Lower lobe of right lung (tissue), 2 donors: ENCODE data around the gene SLC7A6. TPM values are rescaled to one million over a fixed set of nuclear protein-coding genes. Genes with fewer than 3 reads are reported as not detected.

Experiments
- ATAC-seq, 2 donors: fragments of 200-7000 bp; cut with Tn5 transposase; one replicate each; pipeline ENCODE4 v1.9.1; 2020 to 2022; ENCODE audit warnings: mild to moderate bottlenecking in 2 of 2, moderate library complexity in 2 of 2
- DNase-seq: peaks from one replicate; pipeline ENCODE4 v3.0.0-alpha.2; 2020
- H3K27ac ChIP-seq: fragments of 200-600 bp; one replicate; pipeline ENCODE4 v1.8.0; 2022
- H3K27me3 ChIP-seq: fragments of 200-600 bp; one replicate; pipeline ENCODE4 v1.8.0; 2022; ENCODE audit warnings: low read depth
- H3K36me3 ChIP-seq: fragments of 200-600 bp; one replicate; pipeline ENCODE4 v1.8.0; 2022; ENCODE audit warnings: mild to moderate bottlenecking
- H3K4me1 ChIP-seq: fragments of 200-600 bp; one replicate; pipeline ENCODE4 v1.8.0; 2022
- H3K4me3 ChIP-seq: fragments of 200-600 bp; one replicate; pipeline ENCODE4 v1.8.0; 2022; ENCODE audit warnings: mild to moderate bottlenecking
- H3K9me3 ChIP-seq: fragments of 200-600 bp; one replicate; pipeline ENCODE4 v1.8.0; 2022
- intact Hi-C: fragments of 100-400 bp; cut with DNase I; formaldehyde crosslinking; loops from one replicate; pipeline ENCODE4 v1.11.0; 2022
- total RNA-seq: library from RNA; stranded (reverse); fragmentation: NEBNext Ultra II Directional; extraction: Animal tissue kit (Norgen Biotek cat#: 25700); gene quantifications from one replicate; pipeline ENCODE4 v1.2.1, GENCODE V29; 2021
- TF ChIP-seq, protein P1 (sequence below): fragments of 200-600 bp; IDR thresholded peaks from one replicate; pipeline ENCODE4 v1.8.0; 2022; ENCODE audit warnings: antibody characterized with exemption, mild to moderate bottlenecking
- donor health status: DM: no; HTN: yes; CAD: no; lungs with severe emphysema.

SLC7A6 gene
- total RNA-seq, 1 donor from 2014 or later: 47.1 TPM

DNA sequence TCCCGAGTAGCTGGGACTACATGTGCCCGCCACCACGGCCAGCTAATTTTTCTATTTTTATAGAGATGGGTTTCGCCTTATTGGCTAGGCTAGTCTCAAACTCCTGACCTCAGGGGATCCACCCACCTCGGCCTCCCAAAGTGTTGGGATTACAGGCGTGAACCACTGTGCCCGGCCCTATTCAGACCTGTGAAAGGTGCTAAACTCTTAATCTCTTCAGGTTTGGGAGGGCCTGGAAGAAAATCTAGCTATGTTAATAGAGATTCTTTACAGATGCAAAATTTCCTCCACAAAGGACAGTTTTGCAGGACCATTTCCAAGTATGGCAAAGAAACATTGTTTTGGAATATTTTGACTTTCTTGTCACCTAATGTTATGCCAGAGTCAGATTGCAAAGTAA is 22.2 kb upstream of the SLC7A6 start:
- Histone ChIP-seq H3K4me1 (peaks cover 41% of the 10 kb centered on the region), H3K27me3 (no peaks in the 10 kb centered on the region), H3K4me3 (no peak overlapping the region), H3K27ac (no peak overlapping the region), H3K9me3 (no peaks in the 10 kb centered on the region), H3K36me3 (no peaks in the 10 kb centered on the region)
- TF ChIP-seq, protein P1, sequence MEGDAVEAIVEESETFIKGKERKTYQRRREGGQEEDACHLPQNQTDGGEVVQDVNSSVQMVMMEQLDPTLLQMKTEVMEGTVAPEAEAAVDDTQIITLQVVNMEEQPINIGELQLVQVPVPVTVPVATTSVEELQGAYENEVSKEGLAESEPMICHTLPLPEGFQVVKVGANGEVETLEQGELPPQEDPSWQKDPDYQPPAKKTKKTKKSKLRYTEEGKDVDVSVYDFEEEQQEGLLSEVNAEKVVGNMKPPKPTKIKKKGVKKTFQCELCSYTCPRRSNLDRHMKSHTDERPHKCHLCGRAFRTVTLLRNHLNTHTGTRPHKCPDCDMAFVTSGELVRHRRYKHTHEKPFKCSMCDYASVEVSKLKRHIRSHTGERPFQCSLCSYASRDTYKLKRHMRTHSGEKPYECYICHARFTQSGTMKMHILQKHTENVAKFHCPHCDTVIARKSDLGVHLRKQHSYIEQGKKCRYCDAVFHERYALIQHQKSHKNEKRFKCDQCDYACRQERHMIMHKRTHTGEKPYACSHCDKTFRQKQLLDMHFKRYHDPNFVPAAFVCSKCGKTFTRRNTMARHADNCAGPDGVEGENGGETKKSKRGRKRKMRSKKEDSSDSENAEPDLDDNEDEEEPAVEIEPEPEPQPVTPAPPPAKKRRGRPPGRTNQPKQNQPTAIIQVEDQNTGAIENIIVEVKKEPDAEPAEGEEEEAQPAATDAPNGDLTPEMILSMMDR: no peak
- ATAC-seq: no peak
- DNase-seq: peak; percentile 11
- intact Hi-C loops: no loop called here

DNA sequence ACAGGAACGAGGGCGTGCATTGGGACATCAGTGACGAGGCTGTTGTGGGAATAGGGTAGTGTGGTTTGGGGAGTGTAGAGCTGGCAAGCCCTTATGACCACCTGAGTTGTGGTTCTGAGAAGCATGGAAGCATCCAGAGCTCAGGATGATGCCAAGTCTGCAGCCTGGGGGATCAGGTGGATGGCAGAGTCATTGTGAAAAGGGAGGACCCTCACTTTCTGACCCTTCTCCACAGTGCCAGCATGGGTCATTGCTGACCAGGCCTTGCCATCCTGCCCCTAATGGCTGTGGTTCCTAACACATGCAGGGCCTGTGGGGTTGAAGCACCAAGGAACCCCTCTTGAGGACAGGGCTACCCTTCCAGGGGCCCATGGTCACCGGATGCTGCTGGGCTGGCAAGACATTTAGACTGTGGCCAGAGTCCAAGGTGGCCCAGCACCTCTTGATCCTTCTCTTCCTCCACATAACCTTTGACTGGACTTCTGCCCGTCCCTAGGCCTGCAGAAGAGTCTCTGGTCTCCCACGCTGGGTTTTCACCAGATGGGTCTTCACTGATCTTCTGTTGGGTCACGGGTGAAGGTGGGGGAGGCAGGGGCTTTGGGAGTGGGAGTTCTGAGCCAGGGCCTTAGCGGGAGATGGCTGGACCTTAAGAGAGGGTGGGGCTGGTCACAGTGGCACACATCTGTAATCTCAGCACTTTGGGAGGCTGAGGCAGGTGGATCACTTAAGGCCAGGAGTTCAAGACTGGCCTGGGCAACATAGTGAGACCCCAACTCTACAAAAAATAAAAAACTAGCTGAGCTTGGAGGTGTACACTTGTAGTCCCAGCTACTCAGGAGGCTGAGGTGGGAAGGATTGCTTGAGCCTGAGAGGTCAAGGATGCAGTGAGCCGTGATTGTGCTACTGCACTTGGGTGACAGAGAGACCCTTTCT is 21.1 kb upstream of the SLC7A6 start:
- DNase-seq: peak; percentile 5
- TF ChIP-seq, protein P1: no peak
- no peaks in the 10 kb centered on the region for H3K27me3 ChIP-seq
- intact Hi-C loops: no loop called here
- peaks cover 46% of the 10 kb centered on the region for H3K4me1 ChIP-seq
- H3K9me3 ChIP-seq: no peaks in the 10 kb centered on the region
- no peak overlapping the region for H3K27ac ChIP-seq
- no peaks in the 10 kb centered on the region for H3K36me3 ChIP-seq
- no peak for ATAC-seq
- no peak overlapping the region for H3K4me3 ChIP-seq

DNA sequence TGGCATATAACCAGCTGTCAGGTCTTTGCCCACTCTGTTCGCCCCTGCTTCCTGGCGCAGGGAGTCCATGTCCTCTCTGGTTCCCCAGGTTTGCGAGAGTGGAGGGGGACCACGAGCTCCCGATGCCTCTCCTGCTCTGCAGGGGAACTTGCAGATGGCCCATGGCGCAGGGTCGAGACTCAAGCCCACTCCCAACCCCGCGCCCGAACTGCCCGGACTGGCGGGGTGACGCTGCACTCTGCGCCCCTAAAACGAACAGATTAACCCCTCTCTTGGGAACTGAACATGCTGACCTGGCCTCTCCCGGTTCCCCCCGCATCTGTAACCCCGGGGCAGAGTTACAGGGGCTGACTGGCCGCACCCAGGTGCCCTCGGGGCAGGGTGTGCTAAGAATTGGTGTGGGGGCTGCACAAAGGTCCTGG is 19.8 kb upstream of the SLC7A6 start:
- intact Hi-C loops: no loop called here
- DNase-seq (peak; percentile 49), ATAC-seq (peak in 1 of 2 donors; percentile 1)
- Histone ChIP-seq H3K36me3 (peaks cover 7% of the 10 kb centered on the region), H3K27me3 (no peaks in the 10 kb centered on the region), H3K9me3 (no peaks in the 10 kb centered on the region), H3K4me1 (peaks cover 41% of the 10 kb centered on the region), H3K4me3 (peak overlapping the region; percentile 94), H3K27ac (peak overlapping the region; percentile 81)
- TF ChIP-seq, protein P1: no peak

DNA sequence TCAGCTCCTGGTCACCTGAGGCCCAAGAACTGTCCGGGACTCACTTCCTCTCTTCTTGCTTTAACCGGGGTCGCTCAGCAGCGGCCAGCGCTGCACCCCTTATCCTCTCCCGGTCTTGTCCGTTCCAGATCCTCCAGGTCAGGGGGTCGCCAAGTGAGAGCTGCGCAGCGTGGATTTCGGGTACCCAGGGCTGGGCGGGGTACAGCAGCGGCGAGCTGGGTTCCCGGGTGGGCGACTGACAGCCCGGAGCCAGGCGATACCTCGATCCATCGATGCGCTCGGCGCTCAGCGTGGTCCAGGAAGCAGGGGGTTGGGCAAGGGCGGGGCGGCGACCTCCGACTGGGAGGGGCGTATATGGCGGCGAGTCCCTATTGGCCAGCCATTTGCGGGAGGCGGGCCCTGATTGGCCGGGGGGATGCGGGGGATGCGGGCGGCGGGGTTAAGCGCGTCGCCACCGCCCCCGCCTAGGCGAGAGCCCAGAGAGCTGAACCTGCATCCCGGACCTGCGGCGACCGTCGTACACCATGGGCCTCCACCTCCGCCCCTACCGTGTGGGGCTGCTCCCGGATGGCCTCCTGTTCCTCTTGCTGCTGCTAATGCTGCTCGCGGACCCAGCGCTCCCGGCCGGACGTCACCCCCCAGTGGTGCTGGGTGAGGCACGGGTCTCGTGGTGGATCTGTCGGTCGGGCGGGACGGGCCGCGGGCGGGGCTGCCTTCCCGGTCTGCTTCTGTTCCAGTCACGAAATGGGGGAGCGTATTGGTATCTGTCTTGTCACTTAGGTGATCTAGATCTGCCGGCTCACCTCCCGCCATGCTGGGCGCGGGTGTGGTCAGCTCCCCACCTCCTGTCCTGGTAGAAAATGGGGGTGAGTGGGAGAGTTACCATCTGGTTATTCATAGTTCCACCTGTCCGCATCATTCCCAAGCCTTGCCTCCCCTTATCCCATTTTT is 19.1 kb upstream of the SLC7A6 start, which contains the start of gene PLA2G15:
Gene PLA2G15, plus strand, starts transcription at position 471 of the 951 bp plus-strand sequence. Its CDS starts 54 bp downstream, at position 525.
- ATAC-seq (peak; percentile 97 to 99), DNase-seq (peak; percentile 96)
- TF ChIP-seq, protein P1: no peak
- peaks cover 14% of the 10 kb centered on the region for H3K36me3 ChIP-seq
- H3K4me1 ChIP-seq: peaks cover 35% of the 10 kb centered on the region
- H3K4me3 ChIP-seq: peak within 1 kb of the TSS; percentile 94
- H3K9me3 ChIP-seq: no peaks in the 10 kb centered on the region
- intact Hi-C loops: no loop called here
- H3K27ac ChIP-seq: peak within 1 kb of the TSS; percentile 81
- H3K27me3 ChIP-seq: no peaks in the 10 kb centered on the region

DNA sequence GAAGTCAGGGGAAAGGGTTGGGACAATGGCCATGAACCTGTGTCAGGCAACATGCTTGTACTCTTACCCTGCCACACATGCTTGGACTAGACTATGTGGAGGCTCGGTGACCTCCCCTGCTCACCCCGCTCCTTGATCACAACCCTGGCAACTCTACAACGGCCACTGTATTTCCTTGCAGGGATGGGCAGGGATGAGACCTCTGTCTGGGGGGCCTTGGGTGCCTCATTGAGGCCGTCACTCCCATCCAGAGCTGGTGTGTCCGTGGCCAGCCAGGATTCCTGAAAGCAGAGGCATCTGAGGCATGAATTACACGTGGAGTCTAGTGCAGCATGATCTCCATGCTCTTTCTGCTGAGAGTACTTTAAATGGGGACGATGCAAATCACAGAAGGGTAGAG is 18.2 kb upstream of the SLC7A6 start:
- Histone ChIP-seq H3K4me1 (peaks cover 35% of the 10 kb centered on the region), H3K27me3 (no peaks in the 10 kb centered on the region), H3K9me3 (no peaks in the 10 kb centered on the region), H3K36me3 (peaks cover 24% of the 10 kb centered on the region), H3K27ac (peak overlapping the region; percentile 81), H3K4me3 (peak overlapping the region; percentile 94)
- DNase-seq: no peak
- TF ChIP-seq, protein P1: no peak
- no peak for ATAC-seq
- intact Hi-C loops: no loop called here
